HG03064 (cell line): Measurements from ENCODE around the gene TMPRSS13.
"Not testable (repeated sequence)": the region's sequence is repeated elsewhere in the genome, so short reads cannot be mapped to it uniquely, and the experiment has no call there.

Experiments used
- ATAC-seq: cut with Tn5 transposase; IDR thresholded peaks from one replicate; pipeline ENCODE4 v1.9.1; 2021; ENCODE audit warnings: low read depth; ENCODE audit not compliant: unreplicated experiment

Gene TMPRSS13

DNA sequence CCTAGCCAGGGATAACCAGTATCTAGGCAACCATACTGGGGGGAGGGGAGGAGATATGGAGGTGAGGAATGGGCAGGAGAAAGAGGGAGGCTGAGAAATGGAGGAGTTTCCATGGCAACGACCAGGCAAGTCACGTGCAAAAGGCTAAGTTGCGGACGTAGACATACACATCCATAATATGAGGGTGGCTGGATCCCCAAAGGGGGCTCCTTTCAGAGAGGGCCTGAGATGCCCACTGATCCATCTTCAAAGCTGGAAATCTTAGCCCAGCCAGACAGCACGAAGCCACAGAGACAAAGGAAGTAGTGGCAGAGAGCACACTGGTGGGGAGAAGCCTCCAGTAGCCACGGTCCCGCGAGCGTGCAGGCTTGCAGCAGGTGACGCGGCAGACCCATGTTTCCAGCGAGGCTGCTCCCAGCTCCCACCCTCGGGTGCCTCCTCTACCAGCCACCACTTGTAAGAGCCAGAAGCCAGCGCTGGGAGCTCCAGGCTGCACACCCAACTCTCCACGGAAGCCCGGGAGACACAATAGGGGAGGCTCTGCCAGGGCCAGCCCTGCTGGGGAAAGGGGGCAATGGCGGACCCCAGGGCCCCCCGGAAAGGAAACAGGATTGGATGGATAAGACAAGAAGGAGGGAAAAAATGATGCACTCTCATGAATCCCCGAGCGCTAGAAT lies 53.7 kb downstream of the TMPRSS13 start:
- no peak for ATAC-seq

DNA sequence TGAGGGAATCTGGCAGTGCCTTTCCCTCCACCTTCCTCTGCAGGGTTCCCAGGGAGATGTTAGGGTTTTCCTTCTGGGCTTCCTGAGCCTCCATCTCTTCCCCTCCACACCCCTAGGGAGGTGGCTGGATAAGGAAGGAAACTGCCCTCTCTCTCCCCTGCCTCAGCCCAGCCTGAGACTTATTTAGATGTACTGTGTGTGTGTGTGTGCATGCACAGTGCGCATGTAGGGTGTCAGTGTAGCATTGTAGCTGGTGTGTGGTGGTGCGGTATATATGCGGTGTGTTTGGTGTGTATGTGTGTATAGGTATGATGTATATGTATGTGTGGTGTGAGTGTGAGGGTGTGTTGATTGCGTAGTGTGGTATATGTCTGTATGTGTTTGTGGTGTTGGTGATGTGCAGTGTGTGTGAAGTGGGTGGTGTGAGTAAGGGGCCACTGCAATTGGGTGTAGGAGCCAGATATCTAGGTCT lies 54.3 kb downstream of the TMPRSS13 start:
- no peak for ATAC-seq

DNA sequence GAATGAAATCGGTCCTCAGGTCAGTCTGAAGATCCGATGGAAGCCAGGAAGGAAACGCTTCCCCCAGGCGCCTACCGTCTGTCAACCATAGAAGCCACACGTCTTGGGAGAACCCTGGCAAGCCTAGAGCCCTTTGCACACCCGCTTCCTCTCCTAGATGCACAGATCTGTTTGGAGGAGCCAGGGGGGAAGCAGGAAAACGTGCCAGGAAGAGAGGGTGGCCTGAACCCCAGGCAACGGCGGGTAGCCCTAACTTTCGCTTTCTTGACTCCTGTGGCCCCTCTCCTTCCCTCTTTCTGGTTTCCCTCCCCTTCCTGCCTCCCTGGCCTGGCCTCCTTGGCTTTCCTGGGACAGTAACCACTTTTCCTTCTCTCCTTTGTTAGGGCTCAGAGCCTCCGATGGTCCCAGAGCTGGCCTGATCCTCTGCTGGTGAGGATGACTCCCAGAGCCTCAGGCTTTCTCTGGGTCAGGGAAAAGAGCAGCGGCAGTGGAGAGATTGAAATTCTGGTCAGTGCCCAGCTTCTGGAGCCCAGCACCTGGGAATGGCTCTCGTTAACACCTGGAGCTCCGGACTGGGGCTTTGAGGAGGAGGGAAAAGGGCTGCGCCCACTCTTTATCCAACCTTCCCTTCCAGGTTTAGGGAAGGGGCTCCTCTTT lies 54.8 kb downstream of the TMPRSS13 start:
- no peak for ATAC-seq

DNA sequence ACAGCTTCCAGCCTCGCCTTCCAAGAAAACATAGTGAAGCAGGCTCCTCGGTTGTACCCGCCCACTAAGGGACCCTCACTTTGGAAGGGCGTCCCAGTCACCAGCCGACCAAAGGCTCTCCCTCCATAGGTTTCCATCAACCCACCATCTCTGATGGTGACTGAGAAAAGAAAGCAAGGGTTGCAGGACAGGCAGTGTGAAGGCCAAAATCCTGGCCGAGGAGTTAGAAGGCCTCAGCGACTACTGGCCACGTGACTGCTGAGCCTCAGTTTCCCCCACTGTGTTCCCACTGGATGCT lies 55.4 kb downstream of the TMPRSS13 start:
- ATAC-seq = no peak

DNA sequence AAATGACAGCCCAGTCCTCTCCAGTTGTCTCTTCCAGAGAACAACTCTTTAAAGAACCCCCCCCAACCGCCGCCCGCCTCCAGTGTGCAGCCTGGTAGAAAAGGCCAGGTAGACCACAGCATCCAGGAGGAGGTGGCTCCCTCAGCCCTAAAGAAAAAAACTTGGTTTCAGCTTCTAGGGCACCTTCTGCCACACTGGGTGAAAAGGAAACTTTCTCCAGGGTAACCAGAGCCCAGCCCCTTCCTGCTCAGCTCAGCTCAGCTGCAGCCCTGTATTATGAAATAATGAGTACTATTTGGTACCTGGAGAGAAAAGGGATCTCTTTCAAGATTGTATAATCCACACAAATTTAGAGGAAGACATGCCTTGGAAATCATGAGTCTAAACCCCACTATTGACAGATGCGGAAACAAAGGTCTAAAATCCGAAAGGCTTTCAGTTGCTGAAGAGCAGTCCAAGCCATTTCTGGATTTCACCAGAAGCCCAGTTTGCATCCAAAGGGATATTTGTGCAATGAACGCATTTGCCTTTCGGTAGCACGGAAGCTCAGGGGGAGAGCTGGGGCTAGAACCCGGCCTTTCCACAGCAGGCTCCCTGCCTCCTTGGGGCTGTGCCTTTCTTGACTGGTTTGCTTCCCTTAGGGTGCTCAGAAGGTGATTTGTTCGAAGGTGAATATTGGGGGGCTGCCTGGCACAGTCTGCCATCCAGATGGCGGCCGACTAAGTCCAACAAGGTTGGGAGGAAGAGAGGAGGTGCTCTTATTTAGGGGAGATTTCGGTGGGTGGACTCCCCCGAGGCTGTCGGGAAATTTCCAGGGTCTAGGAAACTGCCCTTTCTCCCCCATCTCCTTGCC lies 56.0 kb downstream of the TMPRSS13 start:
- ATAC-seq = no peak

DNA sequence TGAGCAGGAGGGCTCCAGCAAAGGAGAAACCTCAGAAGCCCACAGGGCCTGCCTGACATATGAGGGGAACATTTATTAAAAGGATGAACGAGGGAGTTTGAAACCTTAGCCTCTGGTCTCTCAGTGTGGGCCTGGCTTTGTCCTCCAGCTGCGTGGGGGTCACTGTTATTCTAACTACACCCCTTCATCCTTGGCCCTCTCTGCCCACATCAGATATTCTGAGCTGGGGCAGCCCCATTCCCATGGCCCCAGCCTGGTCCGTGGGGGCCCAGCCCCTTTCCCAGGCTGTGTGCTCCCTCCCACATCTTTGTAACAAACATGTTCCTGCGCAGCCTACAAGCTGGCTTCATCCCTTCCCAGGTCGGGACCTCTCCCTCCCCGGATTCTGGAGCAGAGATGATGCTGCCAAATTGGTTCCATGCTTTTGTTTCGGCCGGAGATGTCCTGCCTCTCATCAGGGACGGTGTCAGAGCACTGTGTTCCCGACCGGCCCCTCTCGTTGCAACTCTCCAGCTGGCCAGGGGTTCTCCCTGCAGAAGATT lies 56.7 kb downstream of the TMPRSS13 start:
- no peak for ATAC-seq

DNA sequence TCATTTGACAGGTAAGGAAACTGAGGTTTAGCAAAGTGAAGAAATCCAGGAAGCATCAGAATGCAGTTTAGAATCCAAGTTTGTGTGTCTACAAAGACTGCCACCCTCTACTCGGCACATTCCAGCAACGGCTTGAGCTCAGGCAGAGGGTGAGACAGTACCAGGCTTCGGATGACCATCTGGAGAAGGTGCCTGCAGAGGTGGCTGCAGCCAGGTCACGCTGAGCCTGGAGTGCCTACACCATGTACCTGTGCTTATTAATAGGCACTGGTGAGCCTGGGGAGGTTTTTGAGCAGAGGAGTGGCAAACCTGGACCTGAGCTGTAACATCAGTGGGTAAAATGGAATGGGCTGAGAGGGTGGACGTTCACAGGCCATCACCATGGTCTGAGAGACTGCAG lies 57.4 kb downstream of the TMPRSS13 start:
- ATAC-seq = no peak

DNA sequence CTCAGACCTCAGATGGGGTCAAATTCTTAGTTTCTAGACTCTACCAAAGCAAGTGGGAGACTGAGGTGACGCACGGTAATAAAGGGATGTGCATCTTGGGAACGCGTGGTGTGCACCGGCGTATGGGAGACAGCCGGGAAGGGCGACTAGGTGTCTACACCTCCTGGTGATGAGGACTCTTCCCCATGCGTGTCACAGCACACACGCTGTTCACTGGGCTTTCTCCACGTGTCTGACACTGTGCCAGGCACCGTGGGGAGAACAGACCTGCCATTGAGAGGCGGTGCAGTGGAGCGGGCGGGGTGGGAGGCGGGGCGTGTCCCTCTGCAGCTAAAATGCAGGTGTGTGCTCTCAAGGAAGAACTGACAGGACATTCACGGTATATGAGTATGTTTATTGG lies 58.0 kb downstream of the TMPRSS13 start:
- ATAC-seq = no peak

DNA sequence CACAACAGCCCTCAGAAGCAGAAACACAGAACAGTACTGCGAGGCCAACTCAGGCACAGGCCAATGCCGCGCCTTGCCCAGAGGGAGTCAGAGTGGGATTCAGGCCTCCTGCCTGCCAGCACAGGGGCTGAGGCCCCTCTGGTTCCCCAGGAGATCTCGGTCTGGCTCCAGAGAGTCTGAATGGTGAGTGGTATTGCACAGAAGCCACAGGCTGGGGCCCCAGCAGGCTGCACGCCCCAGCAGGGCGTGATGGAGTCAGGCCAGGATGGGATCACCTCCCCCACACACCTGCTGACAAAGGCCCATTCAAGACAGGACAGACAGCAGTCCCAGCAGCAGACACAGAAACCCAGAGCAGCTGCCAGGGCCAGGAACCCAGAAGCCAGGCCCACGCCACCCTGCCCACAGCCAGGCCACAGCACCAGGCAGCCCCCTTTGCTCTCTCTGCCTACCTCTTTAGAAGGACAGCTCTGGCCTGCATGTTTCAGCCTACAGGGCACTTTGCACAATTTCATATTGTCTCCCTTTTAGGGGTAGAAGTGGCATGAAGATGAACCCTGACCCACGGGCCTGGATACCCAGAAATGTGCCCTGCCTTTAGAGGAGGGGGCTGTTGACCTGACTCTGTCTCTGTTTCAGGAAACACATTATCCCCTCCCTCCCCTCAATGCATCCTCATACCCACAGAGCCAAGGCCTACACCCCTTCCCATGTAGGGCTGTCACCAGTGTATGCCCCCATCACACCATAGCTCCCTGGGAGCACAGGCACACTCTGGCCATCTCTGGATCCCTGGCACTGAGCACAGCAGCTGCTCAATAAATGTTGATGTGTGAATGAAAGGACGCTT lies 58.9 kb downstream of the TMPRSS13 start:
- no peak for ATAC-seq

DNA sequence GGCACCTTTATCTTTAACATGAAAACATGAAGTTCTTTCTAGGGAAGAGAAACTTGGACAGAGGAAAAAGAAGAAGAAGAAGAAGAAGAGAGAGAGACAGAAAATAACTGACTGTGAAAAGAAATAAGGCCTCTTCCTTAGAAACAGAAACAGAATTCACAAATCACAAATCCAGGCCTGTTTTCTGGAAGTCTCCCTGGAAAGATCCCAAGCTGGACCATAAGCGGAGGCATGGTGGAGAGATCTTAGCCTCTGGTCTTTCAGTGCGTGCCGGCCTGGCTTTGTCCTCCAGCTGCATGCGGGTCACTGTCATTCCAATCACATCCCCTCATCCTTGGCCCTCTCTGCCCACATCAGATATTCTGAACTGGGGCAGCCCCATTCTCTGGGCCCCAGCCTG lies 59.6 kb downstream of the TMPRSS13 start:
- no peak for ATAC-seq

DNA sequence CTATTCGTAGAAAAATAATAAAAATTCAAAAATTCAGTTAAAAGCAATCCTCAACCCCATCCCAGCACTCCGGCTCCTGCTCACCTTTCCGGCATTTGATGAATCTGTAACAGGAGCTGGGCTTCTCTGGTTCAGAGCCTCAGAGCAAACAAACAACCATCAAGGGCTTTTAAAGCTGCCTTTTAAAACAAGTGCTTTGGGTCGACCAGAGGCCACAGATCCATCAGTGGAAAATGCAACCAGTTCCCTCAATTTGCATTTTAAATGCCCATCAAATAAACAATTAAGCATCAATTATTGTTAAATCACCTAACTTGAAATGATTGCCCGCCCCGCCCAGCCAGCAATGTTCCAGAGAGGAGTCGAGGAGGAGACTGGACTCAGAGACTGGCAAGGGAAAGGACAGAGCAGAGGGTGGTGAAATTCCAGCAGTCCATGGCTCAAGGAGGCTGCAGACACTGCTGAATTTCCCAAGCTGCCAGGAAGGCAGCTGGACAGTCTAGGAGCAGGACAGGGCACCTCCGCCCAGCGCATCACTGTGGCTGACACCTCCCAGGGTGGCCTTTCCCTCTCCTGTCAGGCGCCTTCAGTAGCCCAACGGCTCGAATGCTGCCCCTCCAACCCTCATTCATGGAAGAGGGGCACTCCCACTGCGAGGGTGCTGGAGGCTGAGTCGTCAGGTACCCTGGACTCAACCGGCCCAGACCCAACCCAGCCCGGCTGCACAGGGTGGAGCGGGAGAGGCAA lies 60.2 kb downstream of the TMPRSS13 start:
- ATAC-seq = no peak

DNA sequence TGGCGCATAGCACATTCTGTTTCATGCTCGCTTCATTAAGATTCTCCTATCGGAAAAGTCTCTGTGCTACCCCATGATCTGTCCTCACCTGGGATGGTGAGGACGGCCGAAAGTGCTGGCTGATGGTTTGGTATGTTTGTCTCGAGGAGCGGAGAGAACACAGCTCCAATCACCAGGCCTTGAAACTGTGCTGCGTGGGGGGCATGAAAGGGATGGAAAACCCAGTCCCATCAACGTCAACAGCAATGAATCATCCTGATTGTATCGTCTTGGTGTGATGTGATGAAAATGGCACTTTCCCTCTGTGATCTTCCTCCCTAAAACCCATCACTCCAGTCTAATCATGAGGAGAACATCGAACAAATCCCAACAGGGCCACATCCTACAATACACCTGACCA lies 61.1 kb downstream of the TMPRSS13 start:
- no peak for ATAC-seq

DNA sequence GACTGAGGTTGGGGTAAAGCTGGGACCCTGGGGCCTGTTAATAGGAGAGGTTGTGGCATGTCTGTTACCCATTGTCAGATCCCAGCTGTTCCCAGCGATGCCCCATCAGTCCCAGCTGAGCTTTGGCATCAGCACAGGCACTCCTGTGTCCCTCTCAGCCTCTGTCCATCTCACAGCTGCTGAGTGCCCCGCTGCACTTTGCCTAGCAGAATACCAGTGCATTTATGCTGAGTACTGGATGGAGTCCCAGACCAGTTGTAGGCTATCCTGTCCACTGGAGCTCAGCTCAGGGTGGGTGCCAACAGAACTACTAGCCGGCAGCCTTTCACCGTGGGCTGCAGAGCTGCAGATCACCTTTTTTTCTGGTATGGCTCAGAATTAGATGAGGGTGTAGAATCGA lies 62.7 kb downstream of the TMPRSS13 start:
- no peak for ATAC-seq

DNA sequence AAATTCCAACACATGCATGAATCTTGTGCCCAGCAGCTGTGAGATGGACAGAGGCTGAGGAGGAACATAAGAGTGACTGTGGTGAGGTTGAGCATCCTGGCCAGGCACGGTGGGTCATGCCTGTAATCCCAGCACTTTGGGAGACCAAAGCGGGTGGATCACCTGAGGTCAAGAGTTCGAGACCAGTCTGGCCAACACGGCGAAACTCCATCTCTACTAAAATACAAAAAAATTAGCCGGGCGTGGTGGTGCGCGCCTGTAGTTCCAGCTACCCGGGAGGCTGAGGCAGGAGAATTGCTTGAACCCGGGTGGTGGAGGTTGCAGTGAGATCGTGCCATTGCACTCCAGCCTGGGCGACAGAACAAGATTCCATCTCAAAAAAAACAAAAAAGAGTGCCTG lies 63.7 kb downstream of the TMPRSS13 start:
- not testable (repeated sequence) for ATAC-seq

DNA sequence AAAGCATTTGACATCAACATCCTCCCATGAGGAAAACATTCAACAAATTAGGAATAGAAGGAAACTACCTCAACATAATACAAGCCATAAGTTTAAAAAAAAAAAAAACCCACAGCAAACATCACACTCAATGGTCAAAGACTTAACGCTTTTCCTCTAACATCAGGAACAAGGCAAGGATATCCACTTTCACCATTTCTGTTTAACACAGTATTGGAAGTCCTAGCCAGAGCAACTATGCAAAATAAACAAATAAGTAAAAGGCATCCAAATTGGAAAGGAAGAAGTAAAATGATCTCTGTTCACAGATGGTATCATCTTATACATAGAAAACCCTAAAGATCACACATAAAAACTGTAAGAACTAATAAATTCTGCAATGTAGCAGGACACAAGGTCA lies 65.8 kb downstream of the TMPRSS13 start:
- ATAC-seq = no peak

DNA sequence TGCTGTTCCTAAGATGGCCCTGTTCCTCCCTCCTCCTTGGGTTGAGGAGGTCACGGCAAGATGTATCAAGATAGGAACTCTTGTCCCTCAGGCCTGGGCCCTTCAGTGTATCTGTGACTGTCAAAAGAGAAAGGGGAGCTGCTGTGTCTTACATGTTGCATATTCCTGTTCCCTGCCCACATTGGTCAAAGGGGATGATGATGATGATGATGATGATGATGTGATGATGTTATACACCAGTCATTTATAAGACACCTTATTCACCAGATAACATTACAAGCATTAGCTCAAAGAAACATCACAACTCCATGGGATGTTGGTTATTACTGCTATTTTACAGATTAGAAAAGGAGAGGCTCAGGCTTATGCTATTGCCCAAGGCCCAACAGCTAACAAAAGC lies 66.4 kb downstream of the TMPRSS13 start:
- no peak for ATAC-seq

DNA sequence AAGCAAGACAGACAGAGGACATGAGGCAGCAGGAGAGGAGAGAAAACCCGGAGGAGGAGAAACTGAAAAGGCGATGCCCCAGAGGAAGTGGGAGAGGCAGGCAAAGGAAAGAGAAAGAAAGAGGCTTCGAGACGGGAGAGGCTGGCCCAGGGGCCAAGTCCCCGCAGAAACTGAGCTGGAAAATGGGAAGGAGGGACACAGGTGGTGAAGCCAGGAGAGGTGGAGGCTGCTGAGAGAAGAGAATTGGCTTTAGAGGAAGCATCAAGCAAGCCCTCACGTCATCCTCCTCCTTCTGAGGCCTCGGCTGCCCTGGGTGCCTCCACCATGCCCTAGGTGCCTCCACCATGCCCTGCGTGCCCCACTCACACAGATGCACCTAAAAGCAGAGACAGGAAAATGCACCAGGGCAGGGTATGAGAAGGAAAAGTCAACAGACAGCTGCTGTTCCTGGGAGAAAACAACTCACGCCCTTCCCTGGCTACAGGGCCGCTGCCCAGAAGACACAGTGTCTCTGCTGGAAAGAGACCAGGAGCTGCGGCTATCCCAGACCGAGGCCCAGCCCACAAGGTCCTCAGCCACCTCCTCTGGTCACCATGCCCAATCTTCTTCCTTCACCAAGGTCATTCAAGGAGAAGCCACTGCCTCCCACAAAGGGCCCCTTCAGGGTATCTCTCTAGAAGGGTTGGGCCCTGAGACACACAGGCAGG lies 67.0 kb downstream of the TMPRSS13 start:
- ATAC-seq = no peak

DNA sequence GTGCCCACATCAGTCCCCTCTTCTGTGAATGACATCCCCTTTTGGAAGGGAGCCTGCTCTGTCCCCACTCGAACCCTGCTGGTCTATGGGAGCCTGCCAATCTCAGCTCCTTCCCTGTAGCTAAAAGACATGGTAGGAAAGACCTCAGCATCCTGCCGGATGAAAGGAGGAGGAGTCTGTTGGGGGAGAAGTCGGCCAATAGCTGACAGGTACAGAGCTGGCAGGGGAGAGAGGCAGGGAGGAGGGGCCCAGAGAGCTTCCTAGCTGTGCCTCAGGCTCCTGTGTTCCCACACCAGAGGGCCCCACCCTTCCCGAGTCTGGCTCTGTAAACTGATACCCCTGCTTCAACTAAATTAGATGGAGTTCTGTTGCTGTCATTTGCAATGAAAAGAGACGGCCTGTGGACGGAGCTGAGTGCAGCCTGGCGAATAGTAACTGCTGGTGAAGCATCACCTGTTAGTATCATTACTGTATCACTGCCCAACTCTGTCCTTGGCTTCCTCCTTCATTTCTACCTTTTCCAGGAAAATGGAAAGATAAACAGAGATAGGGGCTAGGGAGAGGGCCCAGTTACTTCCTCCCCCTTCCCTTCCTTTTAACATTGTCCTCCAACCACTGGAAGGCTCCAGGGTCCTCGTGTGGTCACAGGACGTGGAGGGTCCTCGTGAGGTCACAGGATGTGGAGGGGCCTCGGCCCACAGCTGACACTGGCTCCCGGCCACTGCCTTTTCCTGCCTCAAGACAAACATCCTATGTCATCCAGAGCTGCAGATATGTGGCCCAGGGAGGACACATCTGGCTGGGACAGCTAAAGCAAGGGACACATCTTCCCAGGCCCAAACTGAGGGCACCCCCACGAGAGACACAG lies 67.8 kb downstream of the TMPRSS13 start:
- ATAC-seq = no peak
